SJCRH30 (cell line): ENCODE measurements around the gene TMCO4. TPM values are rescaled to one million over a fixed set of nuclear protein-coding genes. Genes with fewer than 3 reads are reported as not detected.

Source experiments
- DNase-seq, 2 experiments: peaks; one replicate each; pipeline ENCODE4 v3.0.0-alpha.2; 2015 to 2020
- H3K27ac ChIP-seq: fragments of 250-450 bp; sonication (Bioruptor Pico); 2 replicates; pipeline ENCODE4 v1.5.1; 2020; ENCODE audit warnings: mild to moderate bottlenecking, moderate library complexity
- H3K27me3 ChIP-seq: fragments of 250-450 bp; sonication (Bioruptor Pico); 2 replicates; pipeline ENCODE4 v1.5.1; 2020; ENCODE audit warnings: mild to moderate bottlenecking, moderate library complexity
- H3K36me3 ChIP-seq: fragments of 250-450 bp; sonication (Bioruptor Pico); 2 replicates; pipeline ENCODE4 v1.5.1; 2020; ENCODE audit warnings: mild to moderate bottlenecking, moderate library complexity
- H3K4me1 ChIP-seq: fragments of 250-450 bp; sonication (Bioruptor Pico); 2 replicates; pipeline ENCODE4 v1.5.1; 2020; ENCODE audit warnings: mild to moderate bottlenecking, moderate library complexity
- H3K4me3 ChIP-seq: fragments of 250-450 bp; sonication (Bioruptor Pico); 2 replicates; pipeline ENCODE4 v1.5.1; 2020; ENCODE audit warnings: mild to moderate bottlenecking, moderate library complexity
- H3K9me3 ChIP-seq: fragments of 250-450 bp; sonication (Bioruptor Pico); replicated peaks from 2 replicates; pipeline ENCODE4 v1.5.1; 2020; ENCODE audit warnings: mild to moderate bottlenecking, moderate library complexity
- total RNA-seq: library from RNA; depleted of rRNA; stranded (reverse); fragments of >200 nt; shearing (Covaris generic); gene quantifications from 2 replicates; pipeline ENCODE4 v1.2.3, GENCODE V29; 2014

The TMCO4 gene
- total RNA-seq, 1 experiment from 2014 or later: 18.0 TPM

DNA sequence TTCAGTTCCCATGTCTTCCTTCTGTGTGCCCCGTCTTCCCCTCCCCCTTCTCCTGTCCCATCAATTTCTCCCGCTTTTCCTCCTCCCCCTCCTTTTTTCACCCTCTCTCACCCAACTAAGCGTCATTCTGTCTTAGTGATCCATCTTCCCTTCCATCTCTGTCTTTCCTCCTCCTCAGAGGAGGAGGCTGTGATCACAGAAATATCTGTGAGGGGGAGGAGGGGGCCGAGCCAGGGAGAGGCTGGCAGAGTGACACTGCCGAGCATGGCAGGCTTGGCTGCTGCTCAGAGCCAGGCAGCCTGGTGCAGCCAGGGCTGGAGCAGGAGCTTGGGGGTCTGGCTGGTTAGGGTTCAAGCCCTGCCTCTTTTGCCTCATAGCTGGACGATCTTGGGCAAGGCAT, 127.5 kb downstream of the TMCO4 start:
- Histone ChIP-seq H3K27me3 (no peaks in the 10 kb centered on the region), H3K4me3 (no peak overlapping the region), H3K9me3 (no peaks in the 10 kb centered on the region), H3K36me3 (no peaks in the 10 kb centered on the region), H3K4me1 (peaks cover 4% of the 10 kb centered on the region; the same call in 1 of the 2 replicates), H3K27ac (no peak overlapping the region)
- no peak for DNase-seq

DNA sequence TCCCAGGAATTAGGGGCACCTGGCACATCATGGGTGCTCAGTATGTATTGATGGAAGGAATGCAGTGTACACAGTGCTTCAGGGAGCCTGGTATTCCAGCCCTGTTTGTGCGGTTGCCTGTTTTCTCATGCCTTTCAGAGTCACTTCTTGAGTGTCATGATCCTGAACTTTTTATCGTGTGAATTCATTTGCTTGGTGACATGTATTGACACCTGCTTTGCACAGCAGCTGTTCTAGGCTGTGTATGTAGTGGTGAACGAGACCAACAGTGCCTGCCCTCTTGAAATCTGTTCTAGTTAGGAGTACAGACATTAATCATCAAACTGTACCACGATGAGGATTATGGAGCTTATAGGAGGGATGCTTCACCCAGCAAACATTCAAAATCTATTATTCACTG, 128.9 kb downstream of the TMCO4 start:
- Histone ChIP-seq H3K4me3 (no peak overlapping the region), H3K4me1 (peaks cover 4% of the 10 kb centered on the region; the same call in 1 of the 2 replicates), H3K9me3 (no peaks in the 10 kb centered on the region), H3K27me3 (no peaks in the 10 kb centered on the region), H3K36me3 (no peaks in the 10 kb centered on the region), H3K27ac (no peak overlapping the region)
- DNase-seq: peak; percentile 40 to 55

GRCh38 chr1:19668888-19669287, 130.8 kb downstream of the TMCO4 start:
- no peak for DNase-seq
- Histone ChIP-seq H3K27ac (no peak overlapping the region), H3K4me1 (peaks cover 4% of the 10 kb centered on the region; the same call in 1 of the 2 replicates), H3K36me3 (no peaks in the 10 kb centered on the region), H3K4me3 (no peak overlapping the region), H3K27me3 (peaks cover 6% of the 10 kb centered on the region), H3K9me3 (no peaks in the 10 kb centered on the region)

DNA sequence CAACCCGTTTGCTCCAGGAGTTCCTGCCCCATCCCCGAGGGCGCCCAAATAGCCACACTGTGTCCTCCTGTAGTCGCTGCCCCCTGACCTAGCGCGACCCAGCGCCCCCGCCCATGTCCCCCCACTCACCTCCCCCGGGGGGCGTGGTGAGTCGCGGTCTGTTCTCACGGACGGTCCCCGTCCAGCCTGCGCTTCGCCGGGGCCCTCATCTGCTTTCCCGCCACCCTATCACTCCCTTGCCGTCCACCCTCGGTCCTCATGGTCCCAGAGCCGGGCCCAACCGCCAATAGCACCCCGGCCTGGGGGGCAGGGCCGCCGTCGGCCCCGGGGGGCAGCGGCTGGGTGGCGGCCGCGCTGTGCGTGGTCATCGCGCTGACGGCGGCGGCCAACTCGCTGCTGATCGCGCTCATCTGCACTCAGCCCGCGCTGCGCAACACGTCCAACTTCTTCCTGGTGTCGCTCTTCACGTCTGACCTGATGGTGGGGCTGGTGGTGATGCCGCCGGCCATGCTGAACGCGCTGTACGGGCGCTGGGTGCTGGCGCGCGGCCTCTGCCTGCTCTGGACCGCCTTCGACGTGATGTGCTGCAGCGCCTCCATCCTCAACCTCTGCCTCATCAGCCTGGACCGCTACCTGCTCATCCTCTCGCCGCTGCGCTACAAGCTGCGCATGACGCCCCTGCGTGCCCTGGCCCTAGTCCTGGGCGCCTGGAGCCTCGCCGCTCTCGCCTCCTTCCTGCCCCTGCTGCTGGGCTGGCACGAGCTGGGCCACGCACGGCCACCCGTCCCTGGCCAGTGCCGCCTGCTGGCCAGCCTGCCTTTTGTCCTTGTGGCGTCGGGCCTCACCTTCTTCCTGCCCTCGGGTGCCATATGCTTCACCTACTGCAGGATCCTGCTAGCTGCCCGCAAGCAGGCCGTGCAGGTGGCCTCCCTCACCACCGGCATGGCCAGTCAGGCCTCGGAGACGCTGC, 133.9 kb downstream of the TMCO4 start:
- Histone ChIP-seq H3K27me3 (peaks cover 6% of the 10 kb centered on the region), H3K4me3 (no peak overlapping the region), H3K36me3 (no peaks in the 10 kb centered on the region), H3K4me1 (peaks cover 5% of the 10 kb centered on the region), H3K9me3 (no peaks in the 10 kb centered on the region), H3K27ac (no peak overlapping the region)
- no peak for DNase-seq

DNA sequence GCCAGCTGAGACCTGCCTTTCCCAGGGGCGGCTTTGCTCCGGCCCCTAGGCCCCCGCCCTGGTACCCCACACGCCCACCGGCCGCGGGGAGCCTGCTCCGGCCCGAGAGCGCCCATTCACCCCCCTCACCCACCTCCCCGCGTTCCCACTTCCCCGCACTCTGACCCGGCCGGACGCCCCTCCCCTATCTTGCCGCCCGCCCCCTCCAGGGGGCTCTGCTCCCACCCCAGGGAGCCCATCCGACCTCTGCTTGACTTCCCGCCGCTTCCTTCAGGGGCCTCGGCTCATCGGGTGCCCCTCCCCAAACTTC, 134.6 kb downstream of the TMCO4 start:
- H3K4me3 ChIP-seq: peak overlapping the region; percentile 49
- H3K27ac ChIP-seq: no peak overlapping the region
- H3K27me3 ChIP-seq: peaks cover 6% of the 10 kb centered on the region
- no peaks in the 10 kb centered on the region for H3K9me3 ChIP-seq
- H3K36me3 ChIP-seq: no peaks in the 10 kb centered on the region
- peaks cover 9% of the 10 kb centered on the region for H3K4me1 ChIP-seq
- DNase-seq: no peak

- Histone ChIP-seq H3K27me3 (peaks cover 6% of the 10 kb centered on the region), H3K9me3 (no peaks in the 10 kb centered on the region), H3K4me3 (peak within 1 kb of the TSS; percentile 49)
These were observed 135.1 kb downstream of the TMCO4 start, which contains the start of gene HTR6 for GRCh38 chr1:19664453-19665185. Gene HTR6 (plus strand): TSS chr1:19664875. CDS start chr1:19665754, 879 bp downstream.

GRCh38 chr1:19662313-19662712, 137.4 kb downstream of the TMCO4 start:
- Histone ChIP-seq H3K9me3 (no peaks in the 10 kb centered on the region), H3K27ac (no peak overlapping the region), H3K4me1 (peaks cover 10% of the 10 kb centered on the region), H3K36me3 (no peaks in the 10 kb centered on the region), H3K4me3 (no peak overlapping the region), H3K27me3 (peaks cover 6% of the 10 kb centered on the region)
- peak; percentile 86 to 94 for DNase-seq

More at GRCh38 chr1:19664453-19665185, 135.1 kb downstream of the TMCO4 start, which contains the start of gene HTR6:
- DNase-seq: peak in 1 of 2 experiments; percentile 48
- Histone ChIP-seq H3K36me3 (no peaks in the 10 kb centered on the region), H3K4me1 (peaks cover 10% of the 10 kb centered on the region), H3K27ac (no peak within 1 kb of the TSS)

DNA sequence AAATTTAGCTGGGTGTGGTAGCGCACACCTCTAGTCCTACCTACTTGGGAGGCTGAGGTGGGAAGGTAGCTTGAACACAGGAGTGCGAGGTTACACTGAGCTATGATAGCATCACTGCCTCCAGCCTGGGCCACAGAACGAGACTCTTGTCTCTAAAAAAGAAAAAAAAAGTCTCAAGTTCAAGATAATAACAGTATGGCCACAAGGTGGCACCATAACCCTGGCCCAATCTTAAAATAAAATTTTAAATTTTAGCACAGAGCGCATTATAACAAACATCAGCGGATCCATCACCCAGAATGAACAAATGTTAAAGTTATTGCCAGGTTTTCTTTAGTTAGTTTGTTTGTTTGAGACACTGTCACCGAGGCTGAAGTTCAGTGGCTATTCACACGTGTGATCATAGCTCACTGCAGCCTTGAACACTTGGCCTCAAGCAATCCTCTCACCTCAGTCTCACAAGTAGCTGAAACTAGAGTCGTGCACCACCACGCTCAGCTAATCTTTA, 137.9 kb downstream of the TMCO4 start:
- DNase-seq: peak in 1 of 2 experiments; percentile 72
- Histone ChIP-seq H3K4me3 (no peak overlapping the region), H3K9me3 (no peaks in the 10 kb centered on the region), H3K36me3 (no peaks in the 10 kb centered on the region), H3K27ac (no peak overlapping the region), H3K4me1 (peaks cover 10% of the 10 kb centered on the region), H3K27me3 (peaks cover 6% of the 10 kb centered on the region)

DNA sequence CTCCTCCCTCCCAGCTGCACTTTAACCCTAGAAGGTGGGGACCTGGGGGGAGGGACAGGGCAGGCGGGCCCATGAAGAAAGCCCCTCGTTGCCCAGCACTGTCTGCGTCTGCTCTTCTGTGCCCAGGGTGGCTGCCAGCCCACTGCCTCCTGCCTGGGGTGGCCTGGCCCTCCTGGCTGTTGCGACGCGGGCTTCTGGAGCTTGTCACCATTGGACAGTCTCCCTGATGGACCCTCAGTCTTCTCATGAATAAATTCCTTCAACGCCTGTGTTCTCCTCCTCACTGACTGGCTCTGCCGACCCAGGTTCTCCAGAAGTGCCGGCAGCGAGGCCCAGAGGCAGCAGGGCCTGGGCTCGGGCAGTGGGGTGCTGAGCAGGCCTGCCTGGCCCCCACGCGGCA, 141.5 kb downstream of the TMCO4 start:
- no peak overlapping the region for H3K4me3 ChIP-seq
- DNase-seq: no peak
- H3K27me3 ChIP-seq: no peaks in the 10 kb centered on the region
- no peak overlapping the region for H3K27ac ChIP-seq
- H3K36me3 ChIP-seq: no peaks in the 10 kb centered on the region
- H3K9me3 ChIP-seq: no peaks in the 10 kb centered on the region
- peaks cover 14% of the 10 kb centered on the region for H3K4me1 ChIP-seq

- peaks cover 14% of the 10 kb centered on the region for H3K4me1 ChIP-seq
- H3K36me3 ChIP-seq: no peaks in the 10 kb centered on the region
- DNase-seq: no peak
- H3K27ac ChIP-seq: no peak overlapping the region
- no peaks in the 10 kb centered on the region for H3K9me3 ChIP-seq
- H3K4me3 ChIP-seq: no peak overlapping the region
- H3K27me3 ChIP-seq: no peaks in the 10 kb centered on the region
These were observed 142.2 kb downstream of the TMCO4 start for GRCh38 chr1:19657511-19657910.

DNA sequence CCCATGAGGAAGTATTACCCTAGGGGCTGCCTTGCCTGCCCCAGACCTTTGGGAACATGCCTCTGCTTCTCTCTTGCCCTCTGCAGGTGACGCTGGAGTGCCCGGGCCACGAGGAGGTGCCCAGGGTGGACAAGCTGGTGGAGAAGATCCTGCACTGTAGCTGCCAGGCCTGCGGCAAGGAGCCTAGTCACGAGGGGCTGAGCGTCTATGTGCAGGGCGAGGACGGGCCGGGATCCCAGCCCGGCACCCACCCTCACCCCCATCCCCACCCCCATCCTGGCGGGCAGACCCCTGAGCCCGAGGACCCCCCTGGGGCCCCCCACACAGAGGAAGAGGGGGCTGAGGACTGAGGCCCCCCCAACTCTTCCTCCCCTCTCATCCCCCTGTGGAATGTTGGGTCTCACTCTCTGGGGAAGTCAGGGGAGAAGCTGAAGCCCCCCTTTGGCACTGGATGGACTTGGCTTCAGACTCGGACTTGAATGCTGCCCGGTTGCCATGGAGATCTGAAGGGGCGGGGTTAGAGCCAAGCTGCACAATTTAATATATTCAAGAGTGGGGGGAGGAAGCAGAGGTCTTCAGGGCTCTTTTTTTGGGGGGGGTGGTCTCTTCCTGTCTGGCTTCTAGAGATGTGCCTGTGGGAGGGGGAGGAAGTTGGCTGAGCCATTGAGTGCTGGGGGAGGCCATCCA, 142.8 kb downstream of the TMCO4 start:
- Histone ChIP-seq H3K4me3 (no peak overlapping the region), H3K27me3 (no peaks in the 10 kb centered on the region), H3K27ac (no peak overlapping the region), H3K9me3 (no peaks in the 10 kb centered on the region), H3K4me1 (peaks cover 11% of the 10 kb centered on the region), H3K36me3 (no peaks in the 10 kb centered on the region)
- DNase-seq: no peak

DNA sequence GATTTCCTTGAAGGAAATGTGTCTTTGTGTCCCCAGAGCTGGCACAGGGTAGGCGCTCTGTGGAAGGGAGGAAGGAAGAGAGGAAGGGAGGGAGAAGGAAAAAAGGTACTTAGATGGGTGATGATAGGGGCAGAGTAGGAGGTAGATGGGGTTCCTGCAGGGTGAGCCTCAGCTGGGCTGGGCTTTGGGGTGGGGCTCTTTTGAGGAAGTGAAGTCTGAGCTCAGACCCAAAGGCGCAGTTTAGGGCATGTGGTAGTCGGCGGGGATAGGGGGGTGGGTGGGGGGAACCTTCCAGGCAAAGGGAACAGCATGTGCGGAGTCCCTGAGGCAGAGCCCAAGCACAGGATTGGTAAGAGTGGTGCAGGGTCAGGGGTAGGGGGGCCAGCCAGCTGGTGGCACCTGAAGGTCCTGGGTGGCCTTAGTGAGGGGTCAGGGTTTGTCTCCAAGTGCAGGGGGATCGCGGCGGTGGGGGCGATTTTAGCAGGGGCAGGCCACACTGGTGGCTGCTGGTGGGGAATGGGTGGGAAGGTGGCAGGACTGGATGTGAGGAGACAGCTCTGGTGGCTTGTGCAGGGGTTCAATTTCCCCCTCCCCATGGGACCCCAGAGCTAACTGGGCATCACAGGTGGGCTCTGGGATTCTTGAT, 143.5 kb downstream of the TMCO4 start:
- Histone ChIP-seq H3K27ac (no peak overlapping the region), H3K36me3 (no peaks in the 10 kb centered on the region), H3K4me1 (peaks cover 9% of the 10 kb centered on the region; the same call in 1 of the 2 replicates), H3K27me3 (no peaks in the 10 kb centered on the region), H3K9me3 (no peaks in the 10 kb centered on the region), H3K4me3 (no peak overlapping the region)
- DNase-seq: no peak

- Histone ChIP-seq H3K9me3 (no peaks in the 10 kb centered on the region), H3K4me3 (no peak overlapping the region), H3K27me3 (no peaks in the 10 kb centered on the region), H3K4me1 (peaks cover 12% of the 10 kb centered on the region; the same call in 1 of the 2 replicates), H3K27ac (no peak overlapping the region), H3K36me3 (no peaks in the 10 kb centered on the region)
- DNase-seq: no peak
These were observed 144.0 kb downstream of the TMCO4 start for GRCh38 chr1:19655718-19656080.
